Esophagus squamous epithelium (tissue), 5 donors: ENCODE data around the gene ARHGEF2. TPM values are rescaled to one million over a fixed set of nuclear protein-coding genes. Genes with fewer than 3 reads are reported as not detected.

Source experiments
- DNase-seq: peaks from one replicate; lab custom pipeline; 2025; lab: John Stamatoyannopoulos, UW
- H3K27ac ChIP-seq, 4 donors: fragments of 200-600 bp; sonication (generic); one replicate each; pipeline ENCODE4 v1.5.1; 2016 to 2019; ENCODE audit warnings: mild to moderate bottlenecking in 1 of 4
- H3K27me3 ChIP-seq, 4 donors: fragments of 200-600 bp; sonication (generic); 1 replicate in 3 of 4; 2 replicates in 1 of 4; pipeline versions ENCODE4 v1.5.1 to v1.6.0; 2017 to 2021; ENCODE audit warnings: antibody characterized with exemption in 1 of 4
- H3K36me3 ChIP-seq, 3 donors: fragments of 200-600 bp; sonication (generic); one replicate each; pipeline ENCODE4 v1.5.1; 2016 to 2019
- H3K4me1 ChIP-seq, 3 donors: fragments of 200-600 bp; sonication (generic); one replicate each; pipeline ENCODE4 v1.5.1; 2017 to 2019
- H3K4me3 ChIP-seq, 4 donors: fragments of 200-600 bp; sonication (generic); 1 replicate in 3 of 4; 2 replicates in 1 of 4; pipeline ENCODE4 v1.5.1; 2016 to 2019; ENCODE audit warnings: mild to moderate bottlenecking in 2 of 4, moderate library complexity in 1 of 4
- H3K9me3 ChIP-seq, 3 donors: fragments of 200-600 bp; sonication (generic); one replicate each; pipeline ENCODE4 v1.5.1; 2016 to 2019
- POLR2A ChIP-seq, 4 donors: fragments of 450-650 bp; IDR thresholded peaks; one replicate each; pipeline ENCODE4 v1.6.1; 2017; ENCODE audit warnings: antibody characterized with exemption in 4 of 4, mild to moderate bottlenecking in 4 of 4, moderate library complexity in 3 of 4
- WGBS, 2 donors: methylation state at CpG; one replicate each; pipeline ENCODE4 v1.1.5; 2018; 5-methylcytosine and 5-hydroxymethylcytosine counted together
- intact Hi-C: fragments of 100-400 bp; cut with DNase I; formaldehyde crosslinking; loops from one replicate; pipeline ENCODE4 v1.15.0; 2022
- total RNA-seq, 4 donors: library from RNA; depleted of rRNA; stranded (reverse); fragments of >200 nt; gene quantifications; one replicate each; pipeline ENCODE4 v1.1.0, GENCODE V29; 2016
- TF ChIP-seq, protein P1 (sequence below), 6 experiments: fragments of 450-650 bp in 4 of 6; fragments of 200-600 bp in 2 of 6; sonication (generic) in 2 of 6; IDR thresholded peaks; one replicate each; pipeline ENCODE4 v1.5.1; 2016 to 2019; ENCODE audit warnings: antibody characterized with exemption in 6 of 6, mild to moderate bottlenecking in 4 of 6, moderate library complexity in 4 of 6
- donor health status: DM: yes; HTN: yes; CAD: no.

Gene ARHGEF2
- total RNA-seq, 4 donors from 2014 or later: 22.6 to 38.3 (median 27.5) TPM

DNA sequence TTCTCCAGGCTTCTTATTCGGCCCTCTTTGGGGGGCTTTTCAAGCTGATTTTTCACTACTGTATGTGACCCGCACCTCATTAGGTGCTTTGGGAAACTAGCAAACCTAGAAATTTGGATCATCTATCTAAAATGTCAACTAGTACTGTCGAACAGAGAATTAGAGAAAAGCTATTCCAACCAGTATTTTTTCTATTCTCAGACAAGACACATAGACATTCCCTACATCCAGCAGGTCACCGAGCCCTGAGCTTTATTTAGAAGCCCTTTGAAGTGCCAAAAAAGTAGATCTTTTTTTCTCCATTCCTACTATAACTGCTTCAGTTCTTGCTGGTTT, 42.7 kb upstream of the ARHGEF2 start:
- peaks cover 0 to 35% (median 11%) of the 10 kb centered on the region in 3 donors for H3K36me3 ChIP-seq
- peak overlapping the region; percentile 84 to 96 (median 94) for H3K27ac ChIP-seq
- no peaks in the 10 kb centered on the region for H3K27me3 ChIP-seq
- DNase-seq: no peak
- H3K4me1 ChIP-seq: peaks cover 9 to 21% (median 11%) of the 10 kb centered on the region in 3 donors
- no peaks in the 10 kb centered on the region for H3K9me3 ChIP-seq
- WGBS, 2 donors: 0 to 1% methylated on average over 4 of the region's 4 CpGs
- intact Hi-C loops: no loop called here
- H3K4me3 ChIP-seq: peak overlapping the region; percentile 66 to 98 (median 90)
- TF ChIP-seq, protein P1, sequence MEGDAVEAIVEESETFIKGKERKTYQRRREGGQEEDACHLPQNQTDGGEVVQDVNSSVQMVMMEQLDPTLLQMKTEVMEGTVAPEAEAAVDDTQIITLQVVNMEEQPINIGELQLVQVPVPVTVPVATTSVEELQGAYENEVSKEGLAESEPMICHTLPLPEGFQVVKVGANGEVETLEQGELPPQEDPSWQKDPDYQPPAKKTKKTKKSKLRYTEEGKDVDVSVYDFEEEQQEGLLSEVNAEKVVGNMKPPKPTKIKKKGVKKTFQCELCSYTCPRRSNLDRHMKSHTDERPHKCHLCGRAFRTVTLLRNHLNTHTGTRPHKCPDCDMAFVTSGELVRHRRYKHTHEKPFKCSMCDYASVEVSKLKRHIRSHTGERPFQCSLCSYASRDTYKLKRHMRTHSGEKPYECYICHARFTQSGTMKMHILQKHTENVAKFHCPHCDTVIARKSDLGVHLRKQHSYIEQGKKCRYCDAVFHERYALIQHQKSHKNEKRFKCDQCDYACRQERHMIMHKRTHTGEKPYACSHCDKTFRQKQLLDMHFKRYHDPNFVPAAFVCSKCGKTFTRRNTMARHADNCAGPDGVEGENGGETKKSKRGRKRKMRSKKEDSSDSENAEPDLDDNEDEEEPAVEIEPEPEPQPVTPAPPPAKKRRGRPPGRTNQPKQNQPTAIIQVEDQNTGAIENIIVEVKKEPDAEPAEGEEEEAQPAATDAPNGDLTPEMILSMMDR (IDR thresholded peaks at IDR 0.05): no peak
- TF ChIP-seq POLR2A (IDR thresholded peaks at IDR 0.05): no peak

GRCh38 chr1:156020293-156021092, 42.1 kb upstream of the ARHGEF2 start, which contains the start of gene SSR2:
SSR2 (minus strand) TSS chr1:156020951; CDS start chr1:156020167, 784 bp downstream.
- Histone ChIP-seq H3K36me3 (peaks cover 0 to 40% (median 11%) of the 10 kb centered on the region in 3 donors), H3K9me3 (no peaks in the 10 kb centered on the region), H3K4me3 (peak within 1 kb of the TSS; percentile 66 to 98 (median 90)), H3K27me3 (no peaks in the 10 kb centered on the region), H3K27ac (peak within 1 kb of the TSS; percentile 84 to 96 (median 94)), H3K4me1 (peaks cover 9 to 21% (median 11%) of the 10 kb centered on the region in 3 donors)
- intact Hi-C loops: no loop called here
- peak in 1 of 4 donors; percentile 55 for TF ChIP-seq POLR2A (IDR thresholded peaks at IDR 0.05)
- TF ChIP-seq, protein P1 (IDR thresholded peaks at IDR 0.05): peak in 1 of 6 experiments; percentile 10
- WGBS, 2 donors: 0 to 1% methylated on average over 12 to 30 of the region's 45 CpGs
- peak; percentile 32 for DNase-seq

- Histone ChIP-seq H3K4me1 (peaks cover 9 to 21% (median 11%) of the 10 kb centered on the region in 3 donors), H3K9me3 (no peaks in the 10 kb centered on the region), H3K27me3 (no peaks in the 10 kb centered on the region), H3K4me3 (peak overlapping the region; percentile 66 to 98 (median 90)), H3K36me3 (peaks cover 0 to 46% (median 12%) of the 10 kb centered on the region in 3 donors), H3K27ac (peak overlapping the region; percentile 84 to 96 (median 94))
- intact Hi-C loops: no loop called here
- 57% methylated on average over 8 of the region's 8 CpGs for WGBS, 2 donors
- DNase-seq: no peak
- TF ChIP-seq POLR2A (IDR thresholded peaks at IDR 0.05): no peak
- TF ChIP-seq, protein P1 (IDR thresholded peaks at IDR 0.05): no peak
Measured at GRCh38 chr1:156019946-156020292, 41.6 kb upstream of the ARHGEF2 start.

DNA sequence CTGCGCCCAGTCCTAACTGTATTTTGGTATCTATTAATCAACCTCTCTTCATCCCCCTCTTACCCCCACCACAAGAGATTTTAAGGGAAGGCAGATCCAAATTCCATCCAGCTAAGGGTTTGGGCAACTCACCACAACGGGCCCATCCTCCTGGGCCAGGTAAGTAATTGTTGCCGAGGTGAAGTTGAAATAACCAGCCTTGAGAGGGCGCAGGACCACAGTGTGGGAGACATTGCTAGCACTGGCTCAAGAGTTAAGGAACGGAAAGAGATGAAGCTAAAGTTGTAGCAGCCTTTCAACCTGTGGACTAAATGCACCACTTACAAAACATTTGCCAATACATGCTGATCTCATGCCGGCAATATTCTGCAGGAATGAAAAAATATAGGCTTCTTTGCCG, 36.5 kb upstream of the ARHGEF2 start:
- H3K4me3 ChIP-seq: no peak overlapping the region
- TF ChIP-seq, protein P1 (IDR thresholded peaks at IDR 0.05): no peak
- TF ChIP-seq POLR2A (IDR thresholded peaks at IDR 0.05): no peak
- H3K27me3 ChIP-seq: no peaks in the 10 kb centered on the region
- H3K27ac ChIP-seq: no peak overlapping the region
- DNase-seq: no peak
- peaks cover 16 to 97% (median 33%) of the 10 kb centered on the region in 3 donors for H3K36me3 ChIP-seq
- 86 to 98% methylated on average over 2 to 3 of the region's 7 CpGs for WGBS, 2 donors
- peaks cover 4 to 9% (median 5%) of the 10 kb centered on the region in 3 donors for H3K4me1 ChIP-seq
- H3K9me3 ChIP-seq: no peaks in the 10 kb centered on the region
- intact Hi-C loops: no loop called here
